Measurements from ENCODE around the gene CLMN. TPM values are rescaled to one million over a fixed set of nuclear protein-coding genes. Genes with fewer than 3 reads are reported as not detected.

CLMN gene
- polyA plus RNA-seq, 1 donor, result 18.7 TPM

- Histone ChIP-seq H3K36me3 (ENCODE audit: control insufficient read depth, insufficient read depth, low read length) (peaks cover 31% of the 10 kb centered on the region), H3K27me3 (ENCODE audit: control insufficient read depth, insufficient read depth, low read length) (no peaks in the 10 kb centered on the region), H3K9me3 (ENCODE audit: control insufficient read depth, low read depth, low read length) (no peaks in the 10 kb centered on the region), H3K27ac (ENCODE audit: low read length) (no peak overlapping the region), H3K4me3 (ENCODE audit: low read length) (no peak overlapping the region), H3K4me1 (ENCODE audit: control insufficient read depth, insufficient read depth, low read length) (no peaks in the 10 kb centered on the region)
- WGBS (ENCODE audit: insufficient coverage, low lambda C conversion rate), result 90% methylated on average over 2 of the region's 5 CpGs
- peak in 1 of 2 donors; percentile 22 for DNase-seq
Observed at GRCh38 chr14:95196268-95196667, 123.4 kb downstream of the CLMN start.

DNA sequence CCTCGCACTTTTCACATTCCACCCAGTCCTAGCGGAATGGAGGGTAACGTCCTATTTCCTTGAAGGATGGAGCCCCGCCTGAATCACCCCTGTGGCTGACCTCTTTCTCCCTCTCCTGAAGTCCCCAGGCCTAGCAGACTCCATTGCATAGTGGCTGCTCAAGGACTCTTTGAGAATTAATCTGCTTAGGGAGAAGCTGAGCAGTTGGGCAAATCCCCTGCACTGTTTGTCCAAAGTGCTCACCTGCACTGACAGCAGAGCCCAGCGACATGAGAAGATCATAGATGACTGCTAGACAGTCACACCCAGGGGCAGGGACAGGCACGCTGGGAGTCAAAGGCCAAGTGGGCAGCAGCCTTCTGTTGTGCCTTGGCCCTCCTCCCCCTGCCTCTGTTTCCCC is 124.7 kb downstream of the CLMN start:
- no peak overlapping the region for H3K4me3 ChIP-seq (ENCODE audit: low read length)
- no peak overlapping the region for H3K27ac ChIP-seq (ENCODE audit: low read length)
- peaks cover 36% of the 10 kb centered on the region for H3K36me3 ChIP-seq (ENCODE audit: control insufficient read depth, insufficient read depth, low read length)
- H3K27me3 ChIP-seq (ENCODE audit: control insufficient read depth, insufficient read depth, low read length), result no peaks in the 10 kb centered on the region
- DNase-seq, result no peak
- H3K4me1 ChIP-seq (ENCODE audit: control insufficient read depth, insufficient read depth, low read length), result no peaks in the 10 kb centered on the region
- WGBS (ENCODE audit: insufficient coverage, low lambda C conversion rate), result no CpG with 5 or more reads among the region's 6 CpGs
- no peaks in the 10 kb centered on the region for H3K9me3 ChIP-seq (ENCODE audit: control insufficient read depth, low read depth, low read length)

DNA sequence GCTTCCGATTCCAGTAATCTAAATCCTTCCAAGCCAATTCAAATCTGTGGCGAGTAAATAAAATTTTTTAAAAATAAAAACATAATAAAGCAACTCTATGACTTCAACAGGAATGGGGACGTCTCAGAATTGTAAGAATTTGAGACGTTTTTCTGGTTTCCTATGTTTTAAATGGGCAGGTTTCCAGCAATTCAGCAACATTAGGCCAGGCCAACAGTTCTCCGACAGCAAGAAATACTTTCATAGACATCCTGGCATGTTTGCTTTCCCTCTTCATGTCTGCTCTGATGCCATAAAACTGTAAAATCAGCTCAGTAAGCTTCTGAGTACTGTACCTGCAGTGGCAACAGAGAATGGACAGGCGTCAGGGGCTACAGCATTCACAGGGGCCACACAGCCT is 126.6 kb downstream of the CLMN start:
- no peaks in the 10 kb centered on the region for H3K27me3 ChIP-seq (ENCODE audit: control insufficient read depth, insufficient read depth, low read length)
- DNase-seq, result no peak
- no peak overlapping the region for H3K4me3 ChIP-seq (ENCODE audit: low read length)
- H3K36me3 ChIP-seq (ENCODE audit: control insufficient read depth, insufficient read depth, low read length), result peaks cover 30% of the 10 kb centered on the region
- H3K9me3 ChIP-seq (ENCODE audit: control insufficient read depth, low read depth, low read length), result peaks cover 2% of the 10 kb centered on the region
- WGBS (ENCODE audit: insufficient coverage, low lambda C conversion rate), result 60% methylated on average over 1 of the region's 6 CpGs
- H3K27ac ChIP-seq (ENCODE audit: low read length), result no peak overlapping the region
- H3K4me1 ChIP-seq (ENCODE audit: control insufficient read depth, insufficient read depth, low read length), result no peaks in the 10 kb centered on the region

DNA sequence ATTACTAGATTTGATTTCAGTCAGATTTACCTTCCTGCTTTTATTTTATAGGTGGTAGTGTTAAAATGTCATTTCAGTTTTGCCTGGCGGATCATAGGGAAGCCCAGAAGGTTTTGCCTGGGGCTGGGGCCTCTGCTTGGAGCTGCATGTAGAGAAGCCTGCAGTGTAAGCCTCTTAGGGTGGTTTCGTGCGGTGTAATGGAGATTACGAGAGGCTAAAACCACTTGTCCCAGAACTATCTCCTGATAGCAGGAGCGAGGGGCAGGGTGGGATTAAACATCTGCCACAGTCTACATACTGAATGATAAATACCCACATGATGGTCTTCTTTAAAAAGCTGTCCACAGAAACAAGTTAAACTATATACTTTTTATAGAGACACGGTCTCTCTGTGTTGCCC is 127.4 kb downstream of the CLMN start:
- DNase-seq, result no peak
- H3K4me3 ChIP-seq (ENCODE audit: low read length), result no peak overlapping the region
- no peaks in the 10 kb centered on the region for H3K27me3 ChIP-seq (ENCODE audit: control insufficient read depth, insufficient read depth, low read length)
- no peaks in the 10 kb centered on the region for H3K4me1 ChIP-seq (ENCODE audit: control insufficient read depth, insufficient read depth, low read length)
- 100% methylated on average over 1 of the region's 6 CpGs for WGBS (ENCODE audit: insufficient coverage, low lambda C conversion rate)
- H3K36me3 ChIP-seq (ENCODE audit: control insufficient read depth, insufficient read depth, low read length), result peaks cover 30% of the 10 kb centered on the region
- H3K9me3 ChIP-seq (ENCODE audit: control insufficient read depth, low read depth, low read length), result peaks cover 2% of the 10 kb centered on the region
- no peak overlapping the region for H3K27ac ChIP-seq (ENCODE audit: low read length)

DNA sequence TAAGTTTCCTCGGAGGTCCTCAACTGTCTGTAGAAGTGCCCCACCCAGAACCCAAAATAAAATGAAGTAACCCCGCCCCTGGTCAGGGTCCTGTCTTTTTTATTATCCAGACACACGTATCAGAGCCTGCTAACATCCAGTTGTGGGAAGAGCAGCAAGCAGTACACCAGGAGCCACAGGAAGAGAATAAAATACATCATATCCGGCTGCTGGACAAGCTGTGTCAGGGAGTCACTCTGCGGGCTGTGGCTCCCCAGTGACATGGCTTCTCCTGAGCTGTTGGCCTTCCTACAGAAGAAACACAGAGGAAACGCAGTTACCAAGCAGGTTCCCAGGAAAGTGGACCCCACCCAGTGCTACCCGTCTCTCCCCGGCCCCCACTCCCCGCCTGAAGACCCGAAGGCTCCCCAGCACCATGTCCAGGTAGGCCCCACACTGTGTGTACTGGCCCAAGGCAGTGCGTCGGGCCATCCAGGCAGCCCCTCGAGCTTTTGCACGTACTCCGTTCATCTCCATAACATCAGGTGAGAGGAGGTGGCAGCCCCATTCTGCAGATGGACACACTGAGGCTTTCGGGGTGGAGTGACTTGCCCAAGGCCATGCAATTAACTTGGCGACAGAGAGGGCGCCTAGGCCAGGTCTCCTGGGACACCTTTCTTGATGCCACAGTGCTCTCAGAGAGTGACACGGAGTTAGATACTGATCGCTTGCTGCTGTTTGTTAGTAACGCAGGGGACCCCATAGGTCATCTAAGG is 128.1 kb downstream of the CLMN start:
- Histone ChIP-seq H3K9me3 (ENCODE audit: control insufficient read depth, low read depth, low read length) (peaks cover 2% of the 10 kb centered on the region), H3K36me3 (ENCODE audit: control insufficient read depth, insufficient read depth, low read length) (peaks cover 30% of the 10 kb centered on the region), H3K27me3 (ENCODE audit: control insufficient read depth, insufficient read depth, low read length) (no peaks in the 10 kb centered on the region), H3K4me3 (ENCODE audit: low read length) (no peak overlapping the region), H3K4me1 (ENCODE audit: control insufficient read depth, insufficient read depth, low read length) (no peaks in the 10 kb centered on the region), H3K27ac (ENCODE audit: low read length) (no peak overlapping the region)
- DNase-seq, result no peak
- WGBS (ENCODE audit: insufficient coverage, low lambda C conversion rate), result no CpG with 5 or more reads among the region's 21 CpGs

DNA sequence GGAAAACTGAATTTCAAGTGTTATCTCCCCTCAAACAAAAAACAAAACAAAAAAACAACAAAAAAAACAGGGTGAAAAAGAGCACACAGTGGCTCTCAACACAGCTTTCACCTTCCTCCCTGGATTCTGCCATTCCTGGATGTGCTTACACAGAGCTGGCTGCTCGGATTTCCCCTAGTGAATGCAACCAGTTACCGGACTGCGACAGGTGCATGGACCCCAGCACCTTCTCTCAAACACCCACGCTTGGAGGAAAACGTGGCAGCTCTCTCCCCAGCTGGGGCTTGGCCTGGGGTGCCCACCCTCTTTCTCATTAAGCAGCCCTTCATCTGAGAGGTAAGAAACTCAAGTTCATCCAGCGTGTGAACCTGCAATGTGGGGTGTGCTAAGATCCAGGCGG is 128.9 kb downstream of the CLMN start:
- Histone ChIP-seq H3K36me3 (ENCODE audit: control insufficient read depth, insufficient read depth, low read length) (peaks cover 30% of the 10 kb centered on the region), H3K4me1 (ENCODE audit: control insufficient read depth, insufficient read depth, low read length) (peaks cover under 1% of the 10 kb centered on the region), H3K27me3 (ENCODE audit: control insufficient read depth, insufficient read depth, low read length) (no peaks in the 10 kb centered on the region), H3K9me3 (ENCODE audit: control insufficient read depth, low read depth, low read length) (peaks cover 2% of the 10 kb centered on the region), H3K27ac (ENCODE audit: low read length) (no peak overlapping the region), H3K4me3 (ENCODE audit: low read length) (no peak overlapping the region)
- no peak for DNase-seq
- WGBS (ENCODE audit: insufficient coverage, low lambda C conversion rate), result no CpG with 5 or more reads among the region's 7 CpGs

DNA sequence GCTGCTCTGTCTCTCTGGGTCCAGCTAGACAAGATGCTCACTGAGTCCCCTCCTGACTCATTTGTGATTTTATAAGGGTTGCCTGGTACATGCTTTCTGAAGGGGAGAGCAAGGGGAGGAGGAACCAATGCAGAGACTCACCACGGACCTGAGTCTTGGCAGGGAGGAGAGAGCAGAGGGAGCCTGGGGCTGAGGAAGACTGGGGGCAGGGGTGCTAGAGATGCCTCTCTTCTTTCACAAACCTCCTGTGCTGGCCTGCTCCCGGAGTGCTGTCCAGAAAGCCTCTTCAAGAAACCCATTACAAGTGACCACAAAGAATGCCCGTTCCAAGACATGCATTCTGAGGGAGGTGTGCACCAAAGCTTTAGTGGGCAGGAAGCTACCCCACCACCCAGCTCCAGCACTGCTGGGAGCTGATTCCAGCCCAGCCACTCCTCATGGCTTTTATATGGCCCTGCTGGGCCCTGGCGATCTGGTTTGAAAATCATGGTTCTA is 129.3 kb downstream of the CLMN start:
- Histone ChIP-seq H3K36me3 (ENCODE audit: control insufficient read depth, insufficient read depth, low read length) (peaks cover 30% of the 10 kb centered on the region), H3K9me3 (ENCODE audit: control insufficient read depth, low read depth, low read length) (peaks cover 2% of the 10 kb centered on the region), H3K27ac (ENCODE audit: low read length) (no peak overlapping the region), H3K4me1 (ENCODE audit: control insufficient read depth, insufficient read depth, low read length) (peaks cover 5% of the 10 kb centered on the region), H3K27me3 (ENCODE audit: control insufficient read depth, insufficient read depth, low read length) (no peaks in the 10 kb centered on the region), H3K4me3 (ENCODE audit: low read length) (no peak overlapping the region)
- WGBS (ENCODE audit: insufficient coverage, low lambda C conversion rate), result no CpG with 5 or more reads among the region's 4 CpGs
- DNase-seq, result no peak

GRCh38 chr14:95189367-95190132 is 130.2 kb downstream of the CLMN start:
- no CpG with 5 or more reads among the region's 5 CpGs for WGBS (ENCODE audit: insufficient coverage, low lambda C conversion rate)
- Histone ChIP-seq H3K9me3 (ENCODE audit: control insufficient read depth, low read depth, low read length) (peaks cover 2% of the 10 kb centered on the region), H3K27me3 (ENCODE audit: control insufficient read depth, insufficient read depth, low read length) (no peaks in the 10 kb centered on the region), H3K27ac (ENCODE audit: low read length) (no peak overlapping the region), H3K36me3 (ENCODE audit: control insufficient read depth, insufficient read depth, low read length) (peaks cover 25% of the 10 kb centered on the region), H3K4me3 (ENCODE audit: low read length) (no peak overlapping the region), H3K4me1 (ENCODE audit: control insufficient read depth, insufficient read depth, low read length) (peaks cover 9% of the 10 kb centered on the region)
- DNase-seq, result no peak

- Histone ChIP-seq H3K27me3 (ENCODE audit: control insufficient read depth, insufficient read depth, low read length) (no peaks in the 10 kb centered on the region), H3K4me1 (ENCODE audit: control insufficient read depth, insufficient read depth, low read length) (peaks cover 9% of the 10 kb centered on the region), H3K9me3 (ENCODE audit: control insufficient read depth, low read depth, low read length) (peaks cover 2% of the 10 kb centered on the region), H3K4me3 (ENCODE audit: low read length) (no peak overlapping the region), H3K36me3 (ENCODE audit: control insufficient read depth, insufficient read depth, low read length) (peaks cover 19% of the 10 kb centered on the region), H3K27ac (ENCODE audit: low read length) (no peak overlapping the region)
- no peak for DNase-seq
- 93% methylated on average over 1 of the region's 3 CpGs for WGBS (ENCODE audit: insufficient coverage, low lambda C conversion rate)
Observed at GRCh38 chr14:95188380-95188779, 131.3 kb downstream of the CLMN start.

DNA sequence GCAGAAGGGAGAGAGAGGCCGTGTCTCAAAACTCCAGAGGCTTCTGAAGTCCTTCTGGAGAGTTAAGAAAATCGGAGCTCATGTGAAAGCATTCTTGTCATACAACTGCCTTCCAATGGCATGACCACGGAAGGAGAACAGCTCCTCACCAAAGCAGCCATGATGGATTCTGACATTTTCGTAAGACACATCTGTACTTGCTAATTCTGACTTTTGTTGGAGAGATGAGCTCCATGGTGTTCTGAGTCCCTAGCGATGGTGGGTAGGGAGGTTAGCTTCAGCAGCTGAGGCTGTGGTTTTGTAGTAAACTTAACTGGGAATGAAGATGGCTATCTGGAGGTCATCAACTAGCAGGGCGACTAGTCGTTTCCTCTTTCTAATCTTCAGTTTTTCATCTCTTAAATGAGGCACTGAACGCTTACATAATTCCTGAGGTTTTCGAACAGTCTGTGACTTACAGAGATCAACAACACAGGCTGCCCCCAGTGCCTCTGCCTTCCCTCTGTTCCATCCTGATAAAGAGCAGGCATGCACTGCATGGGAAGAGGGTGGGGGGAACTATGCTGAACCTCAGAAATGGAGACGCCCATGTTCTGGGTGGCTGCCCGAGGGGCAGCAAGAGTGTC is 133.8 kb downstream of the CLMN start:
- Histone ChIP-seq H3K36me3 (ENCODE audit: control insufficient read depth, insufficient read depth, low read length) (peaks cover 7% of the 10 kb centered on the region), H3K4me3 (ENCODE audit: low read length) (no peak overlapping the region), H3K4me1 (ENCODE audit: control insufficient read depth, insufficient read depth, low read length) (peaks cover 9% of the 10 kb centered on the region), H3K9me3 (ENCODE audit: control insufficient read depth, low read depth, low read length) (peaks cover 2% of the 10 kb centered on the region), H3K27ac (ENCODE audit: low read length) (peak overlapping the region; percentile 6), H3K27me3 (ENCODE audit: control insufficient read depth, insufficient read depth, low read length) (no peaks in the 10 kb centered on the region)
- 70% methylated on average over 2 of the region's 11 CpGs for WGBS (ENCODE audit: insufficient coverage, low lambda C conversion rate)
- DNase-seq, result no peak

Measured in large intestine (tissue), 3 donors.